ENCODE data around the gene SERTAD3. TPM values are rescaled to one million over a fixed set of nuclear protein-coding genes. Genes with fewer than 3 reads are reported as not detected.
A peak's percentile ranks its signal among the peaks of the same experiment; 100 is the strongest.

Gene SERTAD3
- total and polyA plus RNA-seq, 8 donors, result 4.9 to 15.0 (median 8.4) TPM

- WGBS, 2 donors, result 87 to 93% methylated on average over 31 of the region's 31 CpGs
- DNase-seq, result no peak
- Histone ChIP-seq H3K9me3 (no peaks in the 10 kb centered on the region), H3K27me3 (no peaks in the 10 kb centered on the region), H3K4me3 (no peak overlapping the region), H3K36me3 (no peaks in the 10 kb centered on the region), H3K27ac (no peak overlapping the region), H3K4me1 (peaks cover 0 to 18% (median 5%) of the 10 kb centered on the region in 3 donors)
- no peak for TF ChIP-seq CTCF (IDR thresholded peaks at IDR 0.05)
- no peak for FAIRE-seq
- ATAC-seq, result no peak
- intact Hi-C loops (cut with DNase I), result no loop called here
Measured at GRCh38 chr19:40422748-40423566, 21.2 kb downstream of the SERTAD3 start.

- peaks cover 0 to 18% (median 5%) of the 10 kb centered on the region in 3 donors for H3K4me1 ChIP-seq
- peak overlapping the region; percentile 94 to 99 (median 98) for H3K27ac ChIP-seq
- intact Hi-C loops (cut with DNase I), result no loop called here
Measured at GRCh38 chr19:40421993-40422747, 22.0 kb downstream of the SERTAD3 start.

GRCh38 chr19:40420766-40421765 lies 23.1 kb downstream of the SERTAD3 start:
- H3K36me3 ChIP-seq, result no peaks in the 10 kb centered on the region
- H3K27ac ChIP-seq, result peak overlapping the region; percentile 94 to 99 (median 98)
- H3K4me3 ChIP-seq, result peak overlapping the region; percentile 42 to 60 (median 56)
- ATAC-seq, result peak; percentile 77 to 86 (median 82)
- H3K9me3 ChIP-seq, result no peaks in the 10 kb centered on the region
- H3K4me1 ChIP-seq, result peaks cover 0 to 18% (median 5%) of the 10 kb centered on the region in 3 donors
- H3K27me3 ChIP-seq, result no peaks in the 10 kb centered on the region
- no peak for FAIRE-seq
- intact Hi-C loops (cut with DNase I), result no loop called here
- peak; percentile 93 to 97 (median 94) for DNase-seq
- WGBS, 2 donors, result 2 to 3% methylated on average over 49 to 56 of the region's 56 CpGs
- TF ChIP-seq CTCF (IDR thresholded peaks at IDR 0.05), result peak; percentile 87 to 95 (median 90)

More at GRCh38 chr19:40421993-40422747, 22.0 kb downstream of the SERTAD3 start:
- Histone ChIP-seq H3K9me3 (no peaks in the 10 kb centered on the region), H3K27me3 (no peaks in the 10 kb centered on the region), H3K36me3 (no peaks in the 10 kb centered on the region), H3K4me3 (peak overlapping the region in 1 of 4 donors; percentile 60)
- no peak for TF ChIP-seq CTCF (IDR thresholded peaks at IDR 0.05)
- DNase-seq (no peak), FAIRE-seq (no peak), ATAC-seq (no peak)
- 77% methylated on average over 16 of the region's 16 CpGs for WGBS, 2 donors

GRCh38 chr19:40420451-40420765 lies 23.7 kb downstream of the SERTAD3 start:
- TF ChIP-seq CTCF (IDR thresholded peaks at IDR 0.05), result no peak
- DNase-seq (no peak), FAIRE-seq (no peak), ATAC-seq (no peak)
- H3K4me3 ChIP-seq, result peak overlapping the region; percentile 42 to 60 (median 56)
- 42 to 44% methylated on average over 14 of the region's 14 CpGs for WGBS, 2 donors
- intact Hi-C loops (cut with DNase I), result no loop called here
- peak overlapping the region; percentile 94 to 99 (median 98) for H3K27ac ChIP-seq
- H3K36me3 ChIP-seq, result no peaks in the 10 kb centered on the region
- H3K9me3 ChIP-seq, result no peaks in the 10 kb centered on the region
- peaks cover 0 to 18% (median 5%) of the 10 kb centered on the region in 3 donors for H3K4me1 ChIP-seq
- H3K27me3 ChIP-seq, result no peaks in the 10 kb centered on the region

Measured in pancreas (tissue), 10 donors.